ENCODE results near the gene TAF11L8.

DNA sequence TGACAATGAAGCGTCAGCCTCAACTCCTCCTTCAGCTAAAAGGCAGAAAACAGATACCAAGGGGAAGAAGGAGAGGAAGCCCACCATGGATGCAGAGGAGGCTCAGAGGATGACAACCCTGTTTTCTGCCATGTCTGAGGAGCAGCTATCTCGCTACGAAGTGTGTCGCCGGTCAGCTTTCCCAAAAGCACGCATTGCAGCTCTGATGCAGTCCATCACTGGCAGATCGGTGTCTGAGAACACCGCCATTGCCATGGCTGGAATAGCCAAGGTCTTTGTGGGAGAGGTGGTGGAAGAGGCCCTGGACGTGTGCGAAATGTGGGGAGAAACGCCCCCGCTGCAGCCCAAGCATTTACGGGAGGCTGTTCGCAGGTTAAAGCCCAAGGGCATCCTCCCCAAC lies 14.2 kb upstream of the TAF11L8 start:
- TF ChIP-seq, protein P1, sequence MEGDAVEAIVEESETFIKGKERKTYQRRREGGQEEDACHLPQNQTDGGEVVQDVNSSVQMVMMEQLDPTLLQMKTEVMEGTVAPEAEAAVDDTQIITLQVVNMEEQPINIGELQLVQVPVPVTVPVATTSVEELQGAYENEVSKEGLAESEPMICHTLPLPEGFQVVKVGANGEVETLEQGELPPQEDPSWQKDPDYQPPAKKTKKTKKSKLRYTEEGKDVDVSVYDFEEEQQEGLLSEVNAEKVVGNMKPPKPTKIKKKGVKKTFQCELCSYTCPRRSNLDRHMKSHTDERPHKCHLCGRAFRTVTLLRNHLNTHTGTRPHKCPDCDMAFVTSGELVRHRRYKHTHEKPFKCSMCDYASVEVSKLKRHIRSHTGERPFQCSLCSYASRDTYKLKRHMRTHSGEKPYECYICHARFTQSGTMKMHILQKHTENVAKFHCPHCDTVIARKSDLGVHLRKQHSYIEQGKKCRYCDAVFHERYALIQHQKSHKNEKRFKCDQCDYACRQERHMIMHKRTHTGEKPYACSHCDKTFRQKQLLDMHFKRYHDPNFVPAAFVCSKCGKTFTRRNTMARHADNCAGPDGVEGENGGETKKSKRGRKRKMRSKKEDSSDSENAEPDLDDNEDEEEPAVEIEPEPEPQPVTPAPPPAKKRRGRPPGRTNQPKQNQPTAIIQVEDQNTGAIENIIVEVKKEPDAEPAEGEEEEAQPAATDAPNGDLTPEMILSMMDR (conservative IDR thresholded peaks at IDR 0.05; ENCODE audit: low read depth, low read length) = no peak
- TF ChIP-seq EZH2 (IDR thresholded peaks at IDR 0.05; ENCODE audit: borderline replicate concordance, low read depth, low read length, poor library complexity, severe bottlenecking) = no peak
